ENCODE data around the gene PPM1E. TPM values are rescaled to one million over a fixed set of nuclear protein-coding genes. Genes with fewer than 3 reads are reported as not detected.

Gene PPM1E
- total RNA-seq, 1 experiment from 2014 or later = 7.1 TPM

- no peak overlapping the region for H2BK15ac ChIP-seq (ENCODE audit: low read depth, low read length)
- peaks cover 28 to 39% of the 10 kb centered on the region in 2 experiments for H3K4me1 Mint-ChIP-seq
- no peak overlapping the region for H3K27ac ChIP-seq (ENCODE audit: insufficient read length, low read depth, low read length)
- H3K27ac Mint-ChIP-seq = peak overlapping the region in 1 of 3 experiments; percentile 73; a peak in 3 of 7 replicates
- H3K23me2 ChIP-seq (ENCODE audit: insufficient read length, low read depth, low read length, poor library complexity, severe bottlenecking) = no peaks in the 10 kb centered on the region
- H3K4me1 ChIP-seq (ENCODE audit: insufficient read depth, low read length) = peaks cover 5% of the 10 kb centered on the region; the same call in 1 of the 2 replicates
- no peak overlapping the region for H4K8ac ChIP-seq (replicated peaks; ENCODE audit: insufficient read length, low read depth, low read length)
- H3K27me3 Mint-ChIP-seq (ENCODE audit: low read depth) = no peaks in the 10 kb centered on the region
- H3K79me1 ChIP-seq (ENCODE audit: insufficient read depth, low read depth, low read length, poor library complexity, severe bottlenecking) = no peaks in the 10 kb centered on the region
- no peaks in the 10 kb centered on the region for H4K20me1 ChIP-seq (ENCODE audit: control insufficient read depth, insufficient read depth, insufficient read length)
- H2BK5ac ChIP-seq (ENCODE audit: insufficient read length, low read length) = no peak overlapping the region
- no peak overlapping the region for H4K5ac ChIP-seq (ENCODE audit: insufficient read length, low read depth, low read length)
- H3K27me3 ChIP-seq (ENCODE audit: insufficient read depth, low read length) = no peaks in the 10 kb centered on the region
- no peak overlapping the region for H2AK5ac ChIP-seq (ENCODE audit: insufficient read length, low read length)
- no peak overlapping the region for H3K23ac ChIP-seq (ENCODE audit: insufficient read length, low read depth, low read length)
- no peak overlapping the region for H3K4ac ChIP-seq (ENCODE audit: low read depth, low read length)
- no peak overlapping the region for H4K91ac ChIP-seq (ENCODE audit: insufficient read length, low read depth, low read length)
- no peak overlapping the region for H3K4me2 ChIP-seq (ENCODE audit: insufficient read depth, insufficient read length, low read length)
- no peaks in the 10 kb centered on the region for H3K9me3 ChIP-seq (ENCODE audit: control insufficient read depth, low read depth, low read length)
- H2BK12ac ChIP-seq (ENCODE audit: insufficient read length, low read depth, low read length) = no peak overlapping the region
- H3K36me3 Mint-ChIP-seq (ENCODE audit: insufficient read depth in 1 of 3, low read depth in 3 of 3) = no peaks in the 10 kb centered on the region
- no peak overlapping the region for H2BK120ac ChIP-seq (ENCODE audit: low read depth, low read length, poor library complexity, severe bottlenecking)
- no peak overlapping the region for H2BK20ac ChIP-seq (ENCODE audit: low read depth, low read length, poor library complexity, severe bottlenecking)
- H3K56ac ChIP-seq (ENCODE audit: insufficient read length, low read depth, low read length) = no peak overlapping the region
- no peak overlapping the region for H3K4me3 Mint-ChIP-seq
- no peaks in the 10 kb centered on the region for H3K79me2 ChIP-seq (ENCODE audit: insufficient read depth, low read length)
- WGBS (ENCODE audit: extremely low coverage, insufficient read length, low lambda C conversion rate) = no CpG with 5 or more reads among the region's 4 CpGs
- H3T11ph ChIP-seq (ENCODE audit: low read length) = no peak overlapping the region
- DNase-seq = no peak
- H3K9ac ChIP-seq (ENCODE audit: extremely low read depth, insufficient read length, low read length) = peak overlapping the region; percentile 34
- H3K9me3 Mint-ChIP-seq = no peaks in the 10 kb centered on the region
- no peak overlapping the region for H2AFZ ChIP-seq (ENCODE audit: low read length)
- no peak overlapping the region for H3K14ac ChIP-seq (ENCODE audit: insufficient read depth, low read length)
- no peak overlapping the region for H3K18ac ChIP-seq (ENCODE audit: insufficient read length, low read depth, low read length)
- TF ChIP-seq, protein P1, sequence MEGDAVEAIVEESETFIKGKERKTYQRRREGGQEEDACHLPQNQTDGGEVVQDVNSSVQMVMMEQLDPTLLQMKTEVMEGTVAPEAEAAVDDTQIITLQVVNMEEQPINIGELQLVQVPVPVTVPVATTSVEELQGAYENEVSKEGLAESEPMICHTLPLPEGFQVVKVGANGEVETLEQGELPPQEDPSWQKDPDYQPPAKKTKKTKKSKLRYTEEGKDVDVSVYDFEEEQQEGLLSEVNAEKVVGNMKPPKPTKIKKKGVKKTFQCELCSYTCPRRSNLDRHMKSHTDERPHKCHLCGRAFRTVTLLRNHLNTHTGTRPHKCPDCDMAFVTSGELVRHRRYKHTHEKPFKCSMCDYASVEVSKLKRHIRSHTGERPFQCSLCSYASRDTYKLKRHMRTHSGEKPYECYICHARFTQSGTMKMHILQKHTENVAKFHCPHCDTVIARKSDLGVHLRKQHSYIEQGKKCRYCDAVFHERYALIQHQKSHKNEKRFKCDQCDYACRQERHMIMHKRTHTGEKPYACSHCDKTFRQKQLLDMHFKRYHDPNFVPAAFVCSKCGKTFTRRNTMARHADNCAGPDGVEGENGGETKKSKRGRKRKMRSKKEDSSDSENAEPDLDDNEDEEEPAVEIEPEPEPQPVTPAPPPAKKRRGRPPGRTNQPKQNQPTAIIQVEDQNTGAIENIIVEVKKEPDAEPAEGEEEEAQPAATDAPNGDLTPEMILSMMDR (conservative IDR thresholded peaks at IDR 0.05) = no peak
Observed at GRCh38 chr17:58968426-58969061, 212.9 kb downstream of the PPM1E start.

Data from H9 (cell line).